ENCODE measurements around the gene NEUROD6. TPM values are rescaled to one million over a fixed set of nuclear protein-coding genes. Genes with fewer than 3 reads are reported as not detected.

The NEUROD6 gene
- total RNA-seq, 1 donor from 2014 or later = not detected

DNA sequence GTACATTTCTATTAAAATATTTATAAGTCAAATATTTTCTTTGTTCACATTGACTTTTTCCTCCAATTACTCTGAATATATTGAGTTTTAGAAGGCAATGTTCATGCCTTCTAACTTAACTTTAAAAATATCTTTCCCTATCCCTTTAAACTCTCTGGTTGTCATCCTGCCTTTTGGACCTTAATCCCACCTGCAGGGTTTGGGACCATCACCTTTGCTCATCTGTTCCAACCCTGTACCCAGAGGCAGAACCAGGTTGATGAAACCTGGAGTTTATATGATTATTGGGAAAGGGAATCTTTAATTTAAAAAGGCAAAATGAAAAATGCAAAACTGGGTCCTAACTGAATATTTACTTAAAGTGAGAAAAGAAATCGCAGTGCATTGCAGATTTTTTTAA lies 24.8 kb downstream of the NEUROD6 start:
- Mint-ChIP-seq H3K36me3 (ENCODE audit: low read depth) (no peaks in the 10 kb centered on the region), H3K9me3 (no peaks in the 10 kb centered on the region), H3K27ac (no peak overlapping the region), H3K4me3 (no peak overlapping the region), H3K27me3 (no peaks in the 10 kb centered on the region), H3K4me1 (no peaks in the 10 kb centered on the region)
- intact Hi-C loops (cut with micrococcal nuclease) = no loop called here
- no peak for DNase-seq

GRCh38 chr7:31314781-31315180 lies 25.7 kb downstream of the NEUROD6 start:
- Mint-ChIP-seq H3K27ac (no peak overlapping the region), H3K27me3 (no peaks in the 10 kb centered on the region), H3K36me3 (ENCODE audit: low read depth) (no peaks in the 10 kb centered on the region), H3K9me3 (no peaks in the 10 kb centered on the region), H3K4me1 (no peaks in the 10 kb centered on the region), H3K4me3 (no peak overlapping the region)
- intact Hi-C loops (cut with micrococcal nuclease) = no loop called here
- no peak for DNase-seq

DNA sequence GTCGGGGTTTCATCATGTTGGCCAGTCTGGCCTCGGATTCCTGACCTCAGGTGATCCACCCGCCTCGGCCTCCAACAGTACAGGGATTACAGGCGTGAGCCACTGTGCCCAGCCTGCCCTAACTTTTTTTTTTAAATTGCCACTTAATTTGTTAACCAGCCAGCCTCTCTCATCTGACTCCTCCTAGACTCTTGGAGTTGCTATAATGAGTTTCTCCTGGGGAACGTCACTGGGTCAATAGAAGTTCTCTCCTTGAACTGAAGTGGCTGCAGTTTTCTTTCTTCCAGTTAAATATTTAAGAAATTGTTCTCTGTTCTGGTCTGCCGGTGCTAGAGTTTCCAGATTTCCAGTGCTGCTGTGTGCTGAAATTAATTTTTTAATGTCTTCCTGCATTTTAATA lies 27.6 kb downstream of the NEUROD6 start:
- no peaks in the 10 kb centered on the region for H3K4me1 Mint-ChIP-seq
- H3K4me3 Mint-ChIP-seq = no peak overlapping the region
- intact Hi-C loops (cut with micrococcal nuclease) = no loop called here

GRCh38 chr7:31311552-31311951 lies 29.0 kb downstream of the NEUROD6 start:
- Mint-ChIP-seq H3K36me3 (ENCODE audit: low read depth) (no peaks in the 10 kb centered on the region), H3K4me3 (no peak overlapping the region), H3K27ac (no peak overlapping the region), H3K4me1 (no peaks in the 10 kb centered on the region), H3K27me3 (no peaks in the 10 kb centered on the region), H3K9me3 (no peaks in the 10 kb centered on the region)
- intact Hi-C loops (cut with micrococcal nuclease) = no loop called here
- no peak for DNase-seq

More for the DNA sequence above, 27.6 kb downstream of the NEUROD6 start:
- Mint-ChIP-seq H3K27me3 (no peaks in the 10 kb centered on the region), H3K36me3 (ENCODE audit: low read depth) (no peaks in the 10 kb centered on the region), H3K27ac (no peak overlapping the region), H3K9me3 (no peaks in the 10 kb centered on the region)
- no peak for DNase-seq

DNA sequence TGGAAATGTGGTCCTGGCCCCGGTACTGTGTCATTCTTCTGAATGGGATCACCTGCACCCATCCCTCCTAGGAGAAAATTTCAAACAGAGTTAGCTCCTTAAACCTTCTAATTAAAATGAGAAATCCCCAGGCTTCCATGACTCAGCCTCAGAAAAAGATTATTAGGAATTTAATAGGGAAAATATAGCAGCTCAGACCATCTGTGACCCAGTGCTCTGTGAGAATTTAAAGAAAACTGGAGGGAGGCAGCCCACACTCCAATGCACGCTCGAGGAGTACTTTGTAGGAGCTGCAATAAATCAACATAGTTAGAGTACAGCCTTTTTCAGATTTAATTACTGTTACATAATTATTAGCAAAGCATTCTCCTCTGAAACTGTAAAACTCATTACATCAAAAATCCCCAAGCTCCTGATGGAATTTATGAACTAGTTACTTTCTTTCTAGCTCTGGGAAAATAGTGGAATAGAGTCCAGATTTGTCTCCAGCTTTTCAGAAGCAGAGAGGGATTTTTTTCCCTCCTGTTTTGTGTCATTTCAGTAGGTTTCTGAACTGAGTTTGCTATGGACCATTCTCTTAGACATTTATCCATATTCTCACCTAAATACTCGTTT lies 30.1 kb downstream of the NEUROD6 start:
- no peaks in the 10 kb centered on the region for H3K36me3 Mint-ChIP-seq (ENCODE audit: low read depth)
- H3K27me3 Mint-ChIP-seq = no peaks in the 10 kb centered on the region
- no peaks in the 10 kb centered on the region for H3K9me3 Mint-ChIP-seq
- H3K27ac Mint-ChIP-seq = no peak overlapping the region
- H3K4me3 Mint-ChIP-seq = no peak overlapping the region
- DNase-seq = no peak
- H3K4me1 Mint-ChIP-seq = no peaks in the 10 kb centered on the region
- intact Hi-C loops (cut with micrococcal nuclease) = no loop called here

DNA sequence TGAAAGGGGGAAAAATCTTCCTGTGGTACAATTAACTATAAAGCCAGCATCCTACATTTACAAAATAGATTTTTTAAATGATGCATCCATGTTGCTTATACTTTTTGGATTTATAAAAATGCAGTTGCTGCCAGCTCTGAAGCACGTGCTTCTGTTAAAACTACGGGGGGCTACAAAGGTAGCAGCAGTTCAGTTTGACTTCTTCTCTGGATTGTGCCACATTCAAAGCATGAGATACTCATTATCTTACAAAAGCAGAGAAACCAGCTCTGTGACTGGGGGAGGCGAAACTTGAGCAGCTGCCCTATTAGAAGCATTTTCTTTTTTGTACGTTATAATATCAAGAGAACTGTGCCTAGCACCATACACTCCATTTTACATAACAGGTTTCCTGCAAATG lies 31.1 kb downstream of the NEUROD6 start:
- Mint-ChIP-seq H3K4me1 (no peaks in the 10 kb centered on the region), H3K27me3 (no peaks in the 10 kb centered on the region), H3K27ac (no peak overlapping the region), H3K36me3 (ENCODE audit: low read depth) (no peaks in the 10 kb centered on the region), H3K9me3 (no peaks in the 10 kb centered on the region), H3K4me3 (no peak overlapping the region)
- no peak for DNase-seq
- intact Hi-C loops (cut with micrococcal nuclease) = no loop called here

DNA sequence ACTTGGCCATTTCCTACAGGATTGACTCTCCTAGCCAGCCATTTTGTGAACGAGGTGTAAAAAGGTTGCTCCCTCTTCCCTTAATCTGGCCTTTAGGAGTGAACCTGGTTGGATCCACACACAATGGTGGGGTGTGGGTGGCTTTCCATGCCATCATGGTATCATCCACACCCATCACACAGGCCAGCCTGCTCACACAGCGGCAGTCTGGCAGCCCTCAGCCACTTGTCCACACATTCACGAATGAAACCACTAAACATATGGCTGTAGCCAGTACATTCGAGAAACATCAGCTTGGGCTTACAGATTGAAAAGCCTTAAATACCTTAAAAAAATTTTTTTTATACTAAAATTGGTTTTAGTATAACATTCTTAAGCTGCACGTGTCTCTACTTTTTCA lies 31.9 kb downstream of the NEUROD6 start:
- no peaks in the 10 kb centered on the region for H3K36me3 Mint-ChIP-seq (ENCODE audit: low read depth)
- no peaks in the 10 kb centered on the region for H3K4me1 Mint-ChIP-seq
- H3K27me3 Mint-ChIP-seq = no peaks in the 10 kb centered on the region
- no peak overlapping the region for H3K4me3 Mint-ChIP-seq
- no peak overlapping the region for H3K27ac Mint-ChIP-seq
- intact Hi-C loops (cut with micrococcal nuclease) = no loop called here
- no peak for DNase-seq
- H3K9me3 Mint-ChIP-seq = no peaks in the 10 kb centered on the region

DNA sequence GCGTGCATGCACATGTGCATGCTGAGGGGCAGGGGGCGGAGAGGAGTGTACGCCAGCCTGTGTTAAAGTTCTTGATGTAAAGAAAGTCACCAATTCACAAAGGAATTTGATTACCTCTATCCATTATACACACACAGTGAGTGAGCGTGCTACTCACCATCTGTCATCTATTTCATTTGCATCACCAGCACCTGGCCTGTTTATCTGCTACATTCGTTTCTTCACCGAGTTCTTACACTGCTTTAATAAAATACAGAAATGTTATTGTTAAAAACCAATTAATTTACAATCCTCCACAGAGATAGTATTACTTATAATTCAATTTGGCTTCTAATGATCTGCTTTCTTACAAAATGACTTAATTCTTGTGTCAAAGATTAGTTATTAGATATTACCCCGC lies 32.6 kb downstream of the NEUROD6 start:
- no peaks in the 10 kb centered on the region for H3K4me1 Mint-ChIP-seq
- no peak overlapping the region for H3K4me3 Mint-ChIP-seq
- H3K27me3 Mint-ChIP-seq = no peaks in the 10 kb centered on the region
- intact Hi-C loops (cut with micrococcal nuclease) = no loop called here
- no peaks in the 10 kb centered on the region for H3K9me3 Mint-ChIP-seq
- no peak overlapping the region for H3K27ac Mint-ChIP-seq
- DNase-seq = no peak
- no peaks in the 10 kb centered on the region for H3K36me3 Mint-ChIP-seq (ENCODE audit: low read depth)

- Mint-ChIP-seq H3K4me1 (no peaks in the 10 kb centered on the region), H3K4me3 (no peak overlapping the region), H3K36me3 (ENCODE audit: low read depth) (no peaks in the 10 kb centered on the region), H3K27me3 (no peaks in the 10 kb centered on the region), H3K27ac (no peak overlapping the region), H3K9me3 (no peaks in the 10 kb centered on the region)
- intact Hi-C loops (cut with micrococcal nuclease) = no loop called here
- DNase-seq = no peak
Observed at GRCh38 chr7:31305260-31305659, 35.3 kb downstream of the NEUROD6 start.

DNA sequence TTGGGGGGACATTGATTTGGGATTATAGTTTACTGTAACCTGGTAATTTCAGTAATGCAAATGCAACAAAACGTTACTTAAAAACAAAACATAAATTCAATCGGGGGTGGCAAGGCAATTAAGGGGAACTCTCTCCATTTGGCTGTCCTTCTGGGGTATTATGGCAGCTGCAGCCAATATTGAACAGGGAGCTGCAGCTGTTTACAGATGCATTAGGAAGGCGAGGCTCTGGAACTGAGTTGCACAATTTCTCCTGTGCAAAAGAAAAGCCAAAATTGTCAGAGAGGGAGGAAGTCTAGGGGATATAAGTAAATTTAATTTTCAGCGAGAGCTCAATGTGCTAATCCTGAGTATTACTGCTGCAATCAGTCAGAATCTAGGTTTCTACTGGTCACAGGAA lies 36.1 kb downstream of the NEUROD6 start:
- H3K4me1 Mint-ChIP-seq = no peaks in the 10 kb centered on the region
- no peaks in the 10 kb centered on the region for H3K36me3 Mint-ChIP-seq (ENCODE audit: low read depth)
- no peaks in the 10 kb centered on the region for H3K9me3 Mint-ChIP-seq
- H3K27me3 Mint-ChIP-seq = no peaks in the 10 kb centered on the region
- no peak overlapping the region for H3K4me3 Mint-ChIP-seq
- H3K27ac Mint-ChIP-seq = no peak overlapping the region
- DNase-seq = no peak
- intact Hi-C loops (cut with micrococcal nuclease) = no loop called here

GRCh38 chr7:31302356-31302755 lies 38.2 kb downstream of the NEUROD6 start:
- H3K4me1 Mint-ChIP-seq = no peaks in the 10 kb centered on the region
- no peaks in the 10 kb centered on the region for H3K9me3 Mint-ChIP-seq
- H3K36me3 Mint-ChIP-seq (ENCODE audit: low read depth) = no peaks in the 10 kb centered on the region
- DNase-seq = no peak
- H3K27ac Mint-ChIP-seq = no peak overlapping the region
- H3K27me3 Mint-ChIP-seq = no peaks in the 10 kb centered on the region
- no peak overlapping the region for H3K4me3 Mint-ChIP-seq
- intact Hi-C loops (cut with micrococcal nuclease) = no loop called here

- intact Hi-C loops (cut with micrococcal nuclease) = no loop called here
- Mint-ChIP-seq H3K27ac (no peak overlapping the region), H3K9me3 (no peaks in the 10 kb centered on the region), H3K27me3 (no peaks in the 10 kb centered on the region), H3K36me3 (ENCODE audit: low read depth) (no peaks in the 10 kb centered on the region), H3K4me3 (no peak overlapping the region), H3K4me1 (no peaks in the 10 kb centered on the region)
- no peak for DNase-seq
Observed at GRCh38 chr7:31299336-31299735, 41.2 kb downstream of the NEUROD6 start.

DNA sequence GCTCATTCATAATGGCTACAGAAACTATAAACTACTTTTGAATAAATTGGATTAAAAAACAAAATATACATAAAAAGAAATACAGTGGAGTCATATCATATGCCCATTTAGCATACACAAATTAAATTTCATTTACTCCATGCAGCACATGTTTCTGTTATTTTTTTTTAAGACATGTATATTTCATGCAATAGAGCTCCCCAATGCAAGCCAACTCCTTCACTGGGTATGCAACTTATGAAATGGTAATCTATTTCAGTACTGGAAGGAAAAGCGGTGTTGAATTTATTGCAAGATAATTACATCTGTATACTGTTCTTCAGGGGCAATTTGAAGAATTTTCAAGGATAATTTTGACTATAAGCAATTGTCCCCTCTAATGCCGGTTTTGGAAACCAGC lies 49.9 kb downstream of the NEUROD6 start:
- intact Hi-C loops (cut with micrococcal nuclease) = no loop called here
- H3K27ac Mint-ChIP-seq = no peak overlapping the region
- H3K36me3 Mint-ChIP-seq (ENCODE audit: low read depth) = no peaks in the 10 kb centered on the region
- H3K4me1 Mint-ChIP-seq = no peaks in the 10 kb centered on the region
- no peaks in the 10 kb centered on the region for H3K27me3 Mint-ChIP-seq
- no peaks in the 10 kb centered on the region for H3K9me3 Mint-ChIP-seq
- no peak overlapping the region for H3K4me3 Mint-ChIP-seq
- no peak for DNase-seq

Measured in activated CD4-positive, alpha-beta T cell treated with anti-CD3 and anti-CD28 coated beads, Interleukin-2, amount 10 ng/mL, durations not matched to agents 24 days and 14 days (primary cell).